Hepatocyte (in vitro differentiated cells): ENCODE measurements around the gene PPP2R5C. TPM values are rescaled to one million over a fixed set of nuclear protein-coding genes. Genes with fewer than 3 reads are reported as not detected.

Experiments
- DNase-seq: peaks from one replicate; pipeline ENCODE4 v3.0.0-alpha.2; 2016; ENCODE audit warnings: low spot score
- H2AFZ ChIP-seq: fragments of 200-600 bp; sonication (generic); 2 replicates; pipeline ENCODE4 v1.6.0; 2016; ENCODE audit warnings: antibody characterized with exemption, mild to moderate bottlenecking
- H3K27ac ChIP-seq: fragments of 200-600 bp; sonication (generic); 2 replicates; pipeline ENCODE4 v1.5.1; 2016; ENCODE audit warnings: mild to moderate bottlenecking
- H3K27me3 ChIP-seq: fragments of 200-600 bp; sonication (generic); 2 replicates; pipeline ENCODE4 v1.6.1; 2016
- H3K36me3 ChIP-seq: fragments of 200-600 bp; sonication (generic); replicated peaks from 2 replicates; pipeline ENCODE4 v1.5.1; 2016; ENCODE audit warnings: low read depth; ENCODE audit not compliant: insufficient read depth
- H3K4me1 ChIP-seq: fragments of 200-600 bp; sonication (generic); 2 replicates; pipeline ENCODE4 v1.5.1; 2016; ENCODE audit warnings: mild to moderate bottlenecking, moderate library complexity; ENCODE audit not compliant: insufficient read depth
- H3K4me2 ChIP-seq: fragments of 200-600 bp; sonication (generic); 2 replicates; pipeline ENCODE4 v1.6.0; 2016
- H3K4me3 ChIP-seq: fragments of 200-600 bp; sonication (generic); 2 replicates; pipeline ENCODE4 v1.5.1; 2016; ENCODE audit warnings: mild to moderate bottlenecking
- H3K79me2 ChIP-seq: fragments of 200-600 bp; sonication (generic); 2 replicates; pipeline ENCODE4 v1.6.0; 2017; ENCODE audit warnings: mild to moderate bottlenecking
- H3K9me2 ChIP-seq: fragments of 200-600 bp; sonication (generic); replicated peaks from 2 replicates; pipeline ENCODE4 v1.6.0; 2017; ENCODE audit warnings: mild to moderate bottlenecking; ENCODE audit not compliant: insufficient read depth
- H3K9me3 ChIP-seq: fragments of 200-600 bp; sonication (generic); 2 replicates; pipeline ENCODE4 v1.5.1; 2016; ENCODE audit warnings: low read depth, mild to moderate bottlenecking
- H4K20me1 ChIP-seq: fragments of 200-600 bp; sonication (generic); 2 replicates; pipeline ENCODE4 v1.6.0; 2016; ENCODE audit warnings: mild to moderate bottlenecking; ENCODE audit not compliant: insufficient read depth, poor library complexity, severe bottlenecking
- CTCF ChIP-seq: fragments of 200-600 bp; sonication (generic); IDR thresholded peaks from 2 replicates; pipeline ENCODE4 v1.5.1; 2016; ENCODE audit warnings: antibody characterized with exemption, mild to moderate bottlenecking; ENCODE audit not compliant: poor library complexity
- EZH2 ChIP-seq: fragments of 200-600 bp; sonication (generic); IDR thresholded peaks from 2 replicates; pipeline ENCODE4 v1.6.1; 2016; ENCODE audit warnings: antibody characterized with exemption, mild to moderate bottlenecking, borderline replicate concordance
- EZH2phosphoT487 ChIP-seq: fragments of 200-600 bp; sonication (generic); IDR thresholded peaks from one replicate; pipeline ENCODE4 v1.6.1; 2018; ENCODE audit warnings: antibody characterized with exemption, mild to moderate bottlenecking, low read depth, moderate library complexity; ENCODE audit not compliant: unreplicated experiment, severe bottlenecking
- WGBS: methylation state at CpG from one replicate; pipeline ENCODE4 v1.1.6; 2016; ENCODE audit warnings: low lambda C conversion rate; ENCODE audit errors: missing lambda C conversion rate; 5-methylcytosine and 5-hydroxymethylcytosine counted together
- polyA plus RNA-seq: library from polyadenylated mRNA; unstranded; fragments of >200 nt; fragmentation: Nextera tagmentation; extraction: Ambion mirVana; gene quantifications from 2 replicates; pipeline ENCODE4 v1.2.1, GENCODE V29; 2016
- total RNA-seq: library from RNA; depleted of rRNA; stranded (reverse); fragments of >200 nt; gene quantifications from 2 replicates; pipeline ENCODE4 v1.2.3, GENCODE V29; 2014

Gene PPP2R5C
- total and polyA plus RNA-seq, 2 experiments from 2014 or later = 47.4 to 78.0 TPM

GRCh38 chr14:101916816-101917412 lies 155.4 kb downstream of the PPP2R5C start:
- H3K36me3 ChIP-seq = no peaks in the 10 kb centered on the region
- WGBS = 89% methylated on average over 18 of the region's 18 CpGs

GRCh38 chr14:101917413-101918017 lies 156.0 kb downstream of the PPP2R5C start:
- H3K36me3 ChIP-seq = no peaks in the 10 kb centered on the region
- H3K9me3 ChIP-seq = no peaks in the 10 kb centered on the region
- no peaks in the 10 kb centered on the region for H3K9me2 ChIP-seq
- H3K79me2 ChIP-seq = no peaks in the 10 kb centered on the region
- H3K27ac ChIP-seq = no peak overlapping the region
- no peaks in the 10 kb centered on the region for H3K27me3 ChIP-seq
- no peaks in the 10 kb centered on the region for H4K20me1 ChIP-seq
- WGBS = 79% methylated on average over 17 of the region's 17 CpGs
- no peaks in the 10 kb centered on the region for H3K4me1 ChIP-seq
- TF ChIP-seq EZH2 (no peak), EZH2phosphoT487 (no peak), CTCF (no peak)
- no peak for DNase-seq
- H3K4me2 ChIP-seq = no peak overlapping the region
- no peak overlapping the region for H2AFZ ChIP-seq
- no peak overlapping the region for H3K4me3 ChIP-seq

More at GRCh38 chr14:101916816-101917412, 155.4 kb downstream of the PPP2R5C start:
- H3K79me2 ChIP-seq = no peaks in the 10 kb centered on the region
- no peak overlapping the region for H3K4me2 ChIP-seq
- no peaks in the 10 kb centered on the region for H3K27me3 ChIP-seq
- no peak overlapping the region for H3K4me3 ChIP-seq
- H2AFZ ChIP-seq = no peak overlapping the region
- no peak overlapping the region for H3K27ac ChIP-seq
- H3K4me1 ChIP-seq = no peaks in the 10 kb centered on the region
- H3K9me2 ChIP-seq = no peaks in the 10 kb centered on the region
- DNase-seq = no peak
- H4K20me1 ChIP-seq = no peaks in the 10 kb centered on the region
- TF ChIP-seq CTCF (no peak), EZH2 (no peak), EZH2phosphoT487 (no peak)
- H3K9me3 ChIP-seq = no peaks in the 10 kb centered on the region

GRCh38 chr14:101918065-101918989 lies 156.8 kb downstream of the PPP2R5C start:
- no peaks in the 10 kb centered on the region for H3K27me3 ChIP-seq
- H4K20me1 ChIP-seq = no peaks in the 10 kb centered on the region
- H3K4me3 ChIP-seq = no peak overlapping the region
- no peaks in the 10 kb centered on the region for H3K36me3 ChIP-seq
- no peak overlapping the region for H3K27ac ChIP-seq
- H2AFZ ChIP-seq = no peak overlapping the region
- H3K79me2 ChIP-seq = no peaks in the 10 kb centered on the region
- H3K9me3 ChIP-seq = no peaks in the 10 kb centered on the region
- H3K4me1 ChIP-seq = no peaks in the 10 kb centered on the region
- TF ChIP-seq EZH2 = no peak
- TF ChIP-seq EZH2phosphoT487 = no peak
- no peak for TF ChIP-seq CTCF
- no peak overlapping the region for H3K4me2 ChIP-seq
- no peaks in the 10 kb centered on the region for H3K9me2 ChIP-seq
- no peak for DNase-seq
- 64% methylated on average over 12 of the region's 22 CpGs for WGBS
